GM19395 (cell line): ENCODE measurements around the gene DNAJC6.

Experiments used
- ATAC-seq: cut with Tn5 transposase; IDR thresholded peaks from one replicate; pipeline ENCODE4 v1.9.1; 2021; ENCODE audit warnings: mild to moderate bottlenecking, moderate library complexity; ENCODE audit not compliant: unreplicated experiment

DNAJC6 gene

DNA sequence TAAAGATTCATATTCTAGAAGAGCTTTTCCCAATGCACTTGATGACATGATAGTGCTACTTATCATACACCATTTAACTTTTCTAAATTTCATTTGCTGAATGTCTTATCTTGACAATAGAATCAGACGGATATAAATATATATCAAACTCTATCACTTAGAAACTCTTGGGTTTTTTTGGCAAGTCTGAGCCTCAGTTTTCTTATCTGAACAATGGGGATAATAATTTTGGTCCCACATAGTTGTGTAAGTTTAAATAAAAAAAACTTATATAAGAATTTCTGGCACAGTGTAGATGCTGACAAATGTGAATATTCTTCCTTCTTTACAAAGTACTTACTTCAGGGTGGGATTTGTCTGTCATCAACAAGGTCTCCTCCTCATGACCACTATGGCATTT, 89.7 kb downstream of the DNAJC6 start:
- no peak for ATAC-seq

DNA sequence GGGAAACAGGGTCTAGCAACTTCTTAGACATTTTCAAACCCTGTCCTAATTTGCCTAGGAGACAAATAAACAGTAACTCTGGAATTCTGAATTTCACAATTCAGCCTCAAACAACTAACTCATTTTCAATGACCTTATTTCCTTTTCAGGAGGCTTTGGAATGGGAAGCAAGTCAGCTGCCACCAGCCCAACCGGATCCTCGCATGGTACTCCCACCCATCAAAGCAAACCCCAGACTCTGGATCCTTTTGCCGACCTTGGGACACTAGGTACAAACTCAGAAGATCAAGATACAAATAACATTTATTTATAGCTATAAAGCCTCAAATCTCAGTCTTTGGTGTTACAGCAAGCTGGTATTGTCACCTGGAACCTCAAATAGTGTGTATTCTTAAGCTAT, 92.3 kb downstream of the DNAJC6 start:
- ATAC-seq: no peak

- ATAC-seq: no peak
Observed at GRCh38 chr1:65404941-65405340, 95.6 kb downstream of the DNAJC6 start.

- no peak for ATAC-seq
Observed at GRCh38 chr1:65407877-65408276, 98.5 kb downstream of the DNAJC6 start.

- ATAC-seq: no peak
Observed at GRCh38 chr1:65409314-65409713, 100.0 kb downstream of the DNAJC6 start.

DNA sequence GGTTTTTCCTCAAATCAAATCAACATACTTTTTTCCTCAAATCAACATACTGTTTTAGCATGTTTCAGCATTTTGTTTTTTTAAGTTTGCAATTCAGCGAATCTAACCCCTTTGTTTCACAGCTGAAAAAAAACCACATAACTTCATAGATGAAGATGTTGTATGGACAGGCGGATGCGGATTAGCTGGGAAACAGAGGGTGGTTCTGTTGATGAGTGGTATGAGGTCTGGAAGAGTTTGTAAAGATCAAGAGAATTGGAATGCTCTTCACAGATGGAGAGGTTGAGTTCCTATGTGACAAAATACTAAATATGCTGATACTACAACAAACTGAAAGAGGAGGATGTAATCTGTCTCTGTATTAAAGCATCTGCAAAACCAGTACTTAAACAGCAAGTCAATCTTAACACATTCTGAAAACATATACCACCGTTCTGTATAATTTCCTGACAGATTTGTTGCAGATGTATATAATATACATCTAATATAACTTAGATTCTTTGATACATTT, 100.5 kb downstream of the DNAJC6 start:
- no peak for ATAC-seq

- ATAC-seq: no peak
Observed at GRCh38 chr1:65412256-65412983, 103.1 kb downstream of the DNAJC6 start.

DNA sequence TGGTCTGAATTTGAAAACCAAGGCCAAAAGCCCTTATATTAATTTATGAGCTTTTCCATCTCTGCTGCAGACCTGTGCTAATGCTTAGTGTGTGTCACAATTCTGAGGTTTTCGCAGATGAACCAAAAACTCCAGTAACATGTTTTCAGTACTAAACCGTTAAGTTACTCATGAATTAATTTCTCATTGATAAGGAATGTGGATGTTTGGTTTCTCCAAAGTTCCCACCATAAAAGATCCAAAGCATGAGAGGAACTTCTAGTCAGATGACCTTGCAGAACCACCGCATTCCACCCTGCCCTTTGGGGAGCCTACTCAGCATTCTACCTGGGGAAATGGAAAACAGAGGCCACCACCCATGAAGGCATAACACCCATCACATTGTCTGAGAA, 103.6 kb downstream of the DNAJC6 start:
- no peak for ATAC-seq

GRCh38 chr1:65414538-65414937, 105.2 kb downstream of the DNAJC6 start:
- no peak for ATAC-seq

GRCh38 chr1:65416767-65417166, 107.4 kb downstream of the DNAJC6 start:
- ATAC-seq: no peak

- ATAC-seq: no peak
Observed at GRCh38 chr1:65417729-65418128, 108.4 kb downstream of the DNAJC6 start.

- no peak for ATAC-seq
Observed at GRCh38 chr1:65418522-65419185, 109.3 kb downstream of the DNAJC6 start.

GRCh38 chr1:65419681-65420589, 110.6 kb downstream of the DNAJC6 start:
- peak; percentile 88 for ATAC-seq

DNA sequence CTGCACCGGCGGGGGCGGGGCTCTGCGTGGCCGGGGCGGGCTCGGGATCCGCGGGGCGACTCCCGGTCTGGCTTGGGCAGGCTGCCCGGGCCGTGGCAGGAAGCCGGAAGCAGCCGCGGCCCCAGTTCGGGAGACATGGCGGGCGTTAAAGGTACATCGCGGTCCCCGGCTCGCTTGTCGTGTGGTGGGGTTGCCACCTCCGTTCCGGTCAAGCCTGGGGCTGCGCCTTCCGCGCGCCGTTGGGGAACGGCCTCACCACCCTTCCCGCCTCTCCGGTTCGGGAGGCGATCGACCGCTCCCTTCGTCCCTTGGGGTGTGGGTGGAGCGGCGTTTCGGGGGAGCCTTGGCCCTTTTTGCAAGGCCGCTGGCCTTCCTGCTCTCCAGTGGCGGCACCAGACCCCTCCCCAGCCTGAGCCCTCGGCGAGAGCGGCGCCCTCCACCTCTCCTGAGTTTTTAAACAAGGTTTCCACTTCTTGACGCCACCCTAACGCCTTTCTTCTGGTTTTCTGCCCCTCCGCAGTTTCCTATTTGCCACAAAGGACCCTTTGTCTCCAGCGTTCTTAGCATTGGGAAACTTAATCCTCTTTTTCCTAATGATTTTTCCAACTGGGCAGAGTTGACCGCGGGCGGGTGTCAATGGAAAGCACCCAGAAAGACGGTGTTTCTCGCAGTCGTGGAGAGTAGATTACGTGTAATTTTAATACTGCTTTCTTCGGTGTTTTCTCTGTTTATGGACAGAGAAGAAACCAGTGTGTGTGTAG, 111.4 kb downstream of the DNAJC6 start, which contains the start of the genes LEPR and LEPROT:
TSS of gene LEPR (plus strand) at position 79 of the 761 bp plus-strand sequence. CDS start 144,898 bp downstream, outside the sequence.
TSS of gene LEPROT (plus strand) at position 79 of the 761 bp plus-strand sequence. CDS start at position 136, 57 bp downstream.
- ATAC-seq: no peak

DNA sequence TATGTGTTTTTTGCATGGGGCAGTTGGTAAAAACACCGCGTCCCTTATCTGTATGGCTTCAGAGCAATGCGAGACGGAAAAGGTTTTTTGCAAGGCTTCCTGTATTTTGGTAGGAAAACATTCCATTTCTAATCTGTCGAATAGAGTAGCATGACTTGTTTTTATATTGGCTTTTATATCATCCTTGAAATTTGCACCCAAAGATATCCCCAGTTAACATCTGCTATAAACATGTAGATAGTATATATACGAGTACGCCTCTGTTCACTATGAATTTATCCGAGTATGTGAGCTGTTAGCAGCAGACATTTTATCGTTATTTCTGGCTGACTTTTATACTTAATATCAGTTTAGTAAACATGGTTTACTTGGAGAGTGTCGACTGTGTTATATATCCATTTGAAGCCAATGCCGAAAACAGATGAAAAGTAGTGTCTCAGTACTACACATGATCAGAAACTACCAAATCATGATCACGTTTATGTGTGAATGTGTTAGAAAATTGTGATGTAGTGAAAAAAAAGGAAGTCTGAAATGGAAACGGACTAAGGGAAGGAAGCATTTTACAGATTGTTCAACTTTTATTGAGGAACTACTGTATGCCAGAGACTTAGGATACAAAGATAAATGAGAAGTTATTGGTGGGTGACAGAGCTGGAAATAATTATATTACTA, 112.1 kb downstream of the DNAJC6 start:
- no peak for ATAC-seq

DNA sequence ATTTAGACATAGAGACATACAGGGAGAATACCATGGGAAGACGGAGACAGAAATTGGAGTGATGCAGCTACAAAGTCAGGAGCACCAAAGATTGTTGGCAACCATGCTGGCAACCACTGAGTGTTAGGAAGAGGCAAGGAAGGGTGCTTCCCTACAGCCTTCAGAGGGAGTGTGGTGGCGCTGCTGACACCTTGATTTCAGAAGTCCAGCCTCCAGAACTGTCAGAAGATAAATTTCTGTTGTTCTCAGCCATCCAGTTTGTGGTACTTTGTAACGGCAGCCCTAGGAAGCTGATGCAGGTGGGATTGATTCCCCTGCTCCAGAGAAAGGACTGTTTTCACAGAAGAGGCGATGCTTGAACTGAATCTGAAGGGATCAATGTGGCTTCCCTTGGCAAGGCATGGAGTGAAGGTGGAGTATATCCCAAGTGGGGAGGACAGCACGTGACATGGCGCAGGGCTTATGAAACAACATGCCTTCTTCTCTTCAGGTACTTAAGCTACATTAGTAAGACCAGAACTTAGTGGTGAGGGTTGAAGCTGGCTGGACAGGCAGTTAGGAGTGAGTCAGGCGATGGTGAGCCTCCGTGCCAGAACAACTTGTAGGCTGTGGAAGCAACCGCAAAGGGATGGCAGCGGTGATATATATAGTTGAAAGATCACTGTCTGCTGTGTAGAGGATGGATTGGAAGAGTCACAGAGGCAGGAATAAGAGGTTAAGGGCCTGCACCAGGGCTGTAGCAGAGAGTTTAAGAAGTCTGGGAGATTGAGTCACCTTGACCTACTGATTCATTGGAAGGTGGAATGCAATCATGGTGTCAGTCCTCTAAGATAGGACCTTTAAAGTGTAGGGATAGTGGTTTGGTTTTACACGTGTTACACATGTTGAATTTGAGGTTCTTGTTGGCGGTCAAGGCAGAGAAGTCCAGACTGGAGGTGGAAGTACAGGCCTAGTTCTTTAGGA, 113.2 kb downstream of the DNAJC6 start:
- ATAC-seq: no peak

DNA sequence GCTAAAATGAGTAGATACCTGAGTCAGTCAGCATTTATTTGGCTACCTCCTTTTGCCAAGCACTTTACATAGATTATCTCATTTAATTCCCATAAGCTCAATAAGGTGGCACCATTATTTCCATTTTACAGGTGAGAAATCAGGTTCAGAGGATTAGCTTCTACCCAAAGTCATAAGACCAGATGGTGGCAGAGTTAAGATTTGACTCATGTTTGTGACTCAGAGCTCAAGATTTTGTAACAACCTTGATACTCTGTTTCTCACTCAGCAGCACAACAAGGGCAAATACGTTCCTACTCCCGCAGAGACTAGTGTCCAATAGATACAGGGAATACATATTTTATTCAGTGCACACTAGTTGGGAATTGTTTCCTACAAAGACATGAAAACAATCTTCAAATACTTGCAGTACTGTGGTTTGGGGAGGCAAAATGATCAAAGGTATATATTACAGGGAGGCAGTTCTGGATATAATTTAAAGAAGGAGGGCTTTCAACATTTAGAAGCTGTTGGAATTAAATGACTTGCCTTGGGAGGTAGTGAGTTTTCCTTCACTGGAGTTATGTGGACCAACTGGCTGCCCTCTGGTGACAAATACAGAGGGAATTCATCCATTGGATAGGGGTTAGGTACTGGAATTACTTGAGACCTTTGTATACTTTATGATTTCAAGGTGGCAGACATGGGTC, 114.7 kb downstream of the DNAJC6 start:
- ATAC-seq: no peak

- no peak for ATAC-seq
Observed at GRCh38 chr1:65424573-65424889, 115.2 kb downstream of the DNAJC6 start.
